ENCODE data around the gene GALNT5. TPM values are rescaled to one million over a fixed set of nuclear protein-coding genes. Genes with fewer than 3 reads are reported as not detected.

The GALNT5 gene
- polyA plus RNA-seq, 1 donor (not counting 4 experiments of a cell fraction or from before 2014, with no cell fraction given), result 8.3 TPM

DNA sequence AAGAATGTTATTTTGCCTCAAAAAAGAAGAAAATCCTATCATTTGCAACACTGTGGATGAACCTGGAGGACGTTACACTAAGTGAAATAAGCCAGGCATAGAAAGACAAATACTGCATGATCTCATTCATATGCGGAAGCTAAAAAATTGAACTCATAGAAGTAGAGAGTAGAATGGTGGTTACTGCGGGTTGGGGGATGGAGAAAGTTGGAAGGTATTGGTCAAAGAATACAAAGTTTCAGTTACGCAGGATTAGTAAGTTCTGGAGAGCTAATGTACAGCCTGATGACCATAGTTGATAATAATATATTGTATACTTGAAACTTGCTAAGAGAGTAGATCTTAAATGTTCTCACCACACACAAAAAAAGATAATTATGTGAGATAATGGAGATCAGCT, 5.0 kb upstream of the GALNT5 start:
- Histone ChIP-seq H4K20me1 (ENCODE audit: control insufficient read depth, extremely low read depth, insufficient read depth, low read length) (no peaks in the 10 kb centered on the region), H3K9me1 (ENCODE audit: control insufficient read depth, extremely low read depth, insufficient read depth, low read length) (no peaks in the 10 kb centered on the region), H3K9me3 (ENCODE audit: control insufficient read depth, low read depth, low read length) (no peaks in the 10 kb centered on the region), H3K79me2 (ENCODE audit: control insufficient read depth, insufficient read depth, low read length) (no peaks in the 10 kb centered on the region), H3K36me3 (ENCODE audit: control insufficient read depth in 2 of 2, extremely low read depth in 1 of 2, insufficient read depth in 2 of 2, low read length in 2 of 2) (no peaks in the 10 kb centered on the region), H3K4me3 (ENCODE audit: control insufficient read depth in 2 of 3, extremely low read depth in 1 of 3, insufficient read depth in 2 of 3, low read depth in 1 of 3, low read length in 3 of 3) (no peak overlapping the region), H3K27ac (ENCODE audit: control insufficient read depth, insufficient read depth, low read length) (no peak overlapping the region), H3K4me1 (ENCODE audit: control insufficient read depth, extremely low read depth, insufficient read depth, low read length) (peaks cover 10% of the 10 kb centered on the region), H3K4me2 (ENCODE audit: control insufficient read depth, extremely low read depth, insufficient read depth, low read depth, low read length) (no peak overlapping the region), H3K27me3 (ENCODE audit: control insufficient read depth, extremely low read depth, insufficient read depth, low read length) (no peaks in the 10 kb centered on the region), H3K9ac (ENCODE audit: control insufficient read depth, extremely low read depth, insufficient read depth, low read length) (no peak overlapping the region), H2AFZ (ENCODE audit: control insufficient read depth, low read length) (no peak overlapping the region)
- dilution Hi-C loops (cut with MboI; ENCODE audit: extremely low pct_ligation_motif_present, low sequenced_read_pairs), result no loop called here
- no peak for DNase-seq (ENCODE audit: low read depth, low spot score)
- TF ChIP-seq EZH2 (IDR thresholded peaks at IDR 0.05; ENCODE audit: low read length), result no peak
- TF ChIP-seq, protein P1, sequence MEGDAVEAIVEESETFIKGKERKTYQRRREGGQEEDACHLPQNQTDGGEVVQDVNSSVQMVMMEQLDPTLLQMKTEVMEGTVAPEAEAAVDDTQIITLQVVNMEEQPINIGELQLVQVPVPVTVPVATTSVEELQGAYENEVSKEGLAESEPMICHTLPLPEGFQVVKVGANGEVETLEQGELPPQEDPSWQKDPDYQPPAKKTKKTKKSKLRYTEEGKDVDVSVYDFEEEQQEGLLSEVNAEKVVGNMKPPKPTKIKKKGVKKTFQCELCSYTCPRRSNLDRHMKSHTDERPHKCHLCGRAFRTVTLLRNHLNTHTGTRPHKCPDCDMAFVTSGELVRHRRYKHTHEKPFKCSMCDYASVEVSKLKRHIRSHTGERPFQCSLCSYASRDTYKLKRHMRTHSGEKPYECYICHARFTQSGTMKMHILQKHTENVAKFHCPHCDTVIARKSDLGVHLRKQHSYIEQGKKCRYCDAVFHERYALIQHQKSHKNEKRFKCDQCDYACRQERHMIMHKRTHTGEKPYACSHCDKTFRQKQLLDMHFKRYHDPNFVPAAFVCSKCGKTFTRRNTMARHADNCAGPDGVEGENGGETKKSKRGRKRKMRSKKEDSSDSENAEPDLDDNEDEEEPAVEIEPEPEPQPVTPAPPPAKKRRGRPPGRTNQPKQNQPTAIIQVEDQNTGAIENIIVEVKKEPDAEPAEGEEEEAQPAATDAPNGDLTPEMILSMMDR (optimal IDR thresholded peaks at IDR 0.05 in 1 of 3, IDR thresholded peaks at IDR 0.05 in 1 of 3, conservative IDR thresholded peaks at IDR 0.05 in 1 of 3; ENCODE audit: extremely low read depth in 1 of 3, insufficient read depth in 2 of 3, low read length in 3 of 3), result no peak
- no peak for FAIRE-seq

DNA sequence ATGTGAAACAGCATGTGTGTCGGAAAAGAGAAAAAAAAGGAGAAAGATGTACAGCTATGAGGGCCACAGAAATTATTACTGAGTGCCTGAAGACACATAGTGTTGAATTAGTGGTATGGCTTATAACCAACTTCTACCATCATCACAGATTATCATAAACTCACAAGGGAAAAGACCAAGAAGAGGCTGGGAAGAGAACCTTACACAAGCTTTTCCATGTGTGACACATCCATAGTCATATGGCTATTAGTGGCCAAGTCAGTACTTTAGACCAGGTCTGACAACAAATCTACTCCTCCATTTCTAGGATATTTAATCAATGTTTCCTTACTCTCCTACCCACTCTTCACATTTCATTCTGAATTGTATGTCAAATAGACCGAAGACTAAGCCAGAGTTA, 3.5 kb upstream of the GALNT5 start:
- peak; percentile 39 for FAIRE-seq
- no peak for DNase-seq (ENCODE audit: low read depth, low spot score)
- no peak overlapping the region for H2AFZ ChIP-seq (ENCODE audit: control insufficient read depth, low read length)

More for the DNA sequence above, 3.5 kb upstream of the GALNT5 start:
- Histone ChIP-seq H3K9me1 (ENCODE audit: control insufficient read depth, extremely low read depth, insufficient read depth, low read length) (no peaks in the 10 kb centered on the region), H3K79me2 (ENCODE audit: control insufficient read depth, insufficient read depth, low read length) (no peaks in the 10 kb centered on the region), H3K9me3 (ENCODE audit: control insufficient read depth, low read depth, low read length) (no peaks in the 10 kb centered on the region), H3K36me3 (ENCODE audit: control insufficient read depth in 2 of 2, extremely low read depth in 1 of 2, insufficient read depth in 2 of 2, low read length in 2 of 2) (no peaks in the 10 kb centered on the region), H3K4me3 (ENCODE audit: control insufficient read depth in 2 of 3, extremely low read depth in 1 of 3, insufficient read depth in 2 of 3, low read depth in 1 of 3, low read length in 3 of 3) (no peak overlapping the region), H3K27ac (ENCODE audit: control insufficient read depth, insufficient read depth, low read length) (no peak overlapping the region), H4K20me1 (ENCODE audit: control insufficient read depth, extremely low read depth, insufficient read depth, low read length) (no peaks in the 10 kb centered on the region), H3K4me2 (ENCODE audit: control insufficient read depth, extremely low read depth, insufficient read depth, low read depth, low read length) (no peak overlapping the region), H3K27me3 (ENCODE audit: control insufficient read depth, extremely low read depth, insufficient read depth, low read length) (no peaks in the 10 kb centered on the region), H3K4me1 (ENCODE audit: control insufficient read depth, extremely low read depth, insufficient read depth, low read length) (peaks cover 14% of the 10 kb centered on the region), H3K9ac (ENCODE audit: control insufficient read depth, extremely low read depth, insufficient read depth, low read length) (no peak overlapping the region)
- dilution Hi-C loops (cut with MboI; ENCODE audit: extremely low pct_ligation_motif_present, low sequenced_read_pairs), result no loop called here
- TF ChIP-seq EZH2 (IDR thresholded peaks at IDR 0.05; ENCODE audit: low read length), result no peak
- TF ChIP-seq, protein P1 (optimal IDR thresholded peaks at IDR 0.05 in 1 of 3, IDR thresholded peaks at IDR 0.05 in 1 of 3, conservative IDR thresholded peaks at IDR 0.05 in 1 of 3; ENCODE audit: extremely low read depth in 1 of 3, insufficient read depth in 2 of 3, low read length in 3 of 3), result no peak
